ENCODE results near the gene PRMT2. TPM values are rescaled to one million over a fixed set of nuclear protein-coding genes. Genes with fewer than 3 reads are reported as not detected.
A peak's percentile ranks its signal among the peaks of the same experiment; 100 is the strongest.

The PRMT2 gene
- total and polyA plus RNA-seq, 12 donors: 31.2 to 70.1 (median 54.2) TPM

- Histone ChIP-seq H3K27me3 (no peaks in the 10 kb centered on the region), H3K4me3 (no peak overlapping the region), H3K27ac (peak overlapping the region in 1 of 10 donors; percentile 99), H3K4me1 (peaks cover 0 to 35% (median 27%) of the 10 kb centered on the region in 9 donors), H3K36me3 (peaks cover 0 to 12% (median 0%) of the 10 kb centered on the region in 9 donors), H3K9me3 (no peaks in the 10 kb centered on the region)
- TF ChIP-seq CTCF (IDR thresholded peaks at IDR 0.05): no peak
- intact Hi-C loops (cut with DNase I): no loop called here
- WGBS, 2 donors: 96 to 97% methylated on average over 5 of the region's 5 CpGs
- ATAC-seq (no peak), DNase-seq (no peak)
Observed at GRCh38 chr21:46633566-46633965, 1.9 kb upstream of the PRMT2 start.

GRCh38 chr21:46634427-46634826 is 1.0 kb upstream of the PRMT2 start:
- WGBS, 2 donors: 89 to 95% methylated on average over 8 of the region's 8 CpGs

GRCh38 chr21:46634966-46635323 is 529 bp upstream of the PRMT2 start:
- no peaks in the 10 kb centered on the region for H3K27me3 ChIP-seq
- H3K4me3 ChIP-seq: peak overlapping the region; percentile 27 to 96 (median 86)
- no peaks in the 10 kb centered on the region for H3K9me3 ChIP-seq
- peaks cover 0 to 13% (median 0%) of the 10 kb centered on the region in 9 donors for H3K36me3 ChIP-seq
- H3K4me1 ChIP-seq: peaks cover 0 to 49% (median 38%) of the 10 kb centered on the region in 9 donors
- DNase-seq: peak in 1 of 2 donors; percentile 74
- peak overlapping the region; percentile 87 to 99 (median 98) for H3K27ac ChIP-seq
- ATAC-seq: peak; percentile 50 to 72 (median 64)
- intact Hi-C loops (cut with DNase I): loop anchor here in 1 of 10 donors (1.0 kb wide), 1 partner anchor 36 kb away; no protein-coding TSS in a partner anchor
- TF ChIP-seq CTCF (IDR thresholded peaks at IDR 0.05): peak in 7 of 9 donors; percentile 13 to 60 (median 35)
- WGBS, 2 donors: 1% methylated on average over 13 to 14 of the region's 14 CpGs

More at GRCh38 chr21:46634427-46634826, 1.0 kb upstream of the PRMT2 start:
- no peak for ATAC-seq
- peak overlapping the region in 8 of 10 donors; percentile 80 to 96 (median 90) for H3K4me3 ChIP-seq
- peaks cover 0 to 13% (median 0%) of the 10 kb centered on the region in 9 donors for H3K36me3 ChIP-seq
- no peak for DNase-seq
- intact Hi-C loops (cut with DNase I): no loop called here
- TF ChIP-seq CTCF (IDR thresholded peaks at IDR 0.05): no peak
- no peaks in the 10 kb centered on the region for H3K9me3 ChIP-seq
- H3K27ac ChIP-seq: peak overlapping the region in 9 of 10 donors; percentile 95 to 99 (median 98)
- peaks cover 0 to 44% (median 33%) of the 10 kb centered on the region in 9 donors for H3K4me1 ChIP-seq
- no peaks in the 10 kb centered on the region for H3K27me3 ChIP-seq

GRCh38 chr21:46636181-46636512 is 673 bp downstream of the PRMT2 start:
- no peak for ATAC-seq
- peaks cover 0 to 23% (median 1%) of the 10 kb centered on the region in 9 donors for H3K36me3 ChIP-seq
- no peak for TF ChIP-seq CTCF (IDR thresholded peaks at IDR 0.05)
- peak overlapping the region; percentile 87 to 99 (median 98) for H3K27ac ChIP-seq
- peaks cover 0 to 52% (median 48%) of the 10 kb centered on the region in 9 donors for H3K4me1 ChIP-seq
- H3K9me3 ChIP-seq: no peaks in the 10 kb centered on the region
- 4 to 7% methylated on average over 8 of the region's 8 CpGs for WGBS, 2 donors
- H3K27me3 ChIP-seq: no peaks in the 10 kb centered on the region
- peak overlapping the region; percentile 72 to 96 (median 86) for H3K4me3 ChIP-seq
- intact Hi-C loops (cut with DNase I): no loop called here
- no peak for DNase-seq

All from heart right ventricle (tissue), 16 donors.